ENCODE results near the gene OSBP2. TPM values are rescaled to one million over a fixed set of nuclear protein-coding genes. Genes with fewer than 3 reads are reported as not detected.

Gene OSBP2
- polyA plus RNA-seq, 2 of the 4 experiments (the other 2 are of a cell fraction): 2.7 to 6.0 TPM

- WGBS (ENCODE audit: missing lambda C conversion rate): 88% methylated on average over 9 of the region's 11 CpGs
- DNase-seq (ENCODE audit: low read depth in 1 of 2, low spot score in 1 of 2): no peak
- TF ChIP-seq FOSB (CRISPR knock-in tag; IDR thresholded peaks at IDR 0.05): no peak
- no peak for TF ChIP-seq CHD4 (IDR thresholded peaks at IDR 0.05; ENCODE audit: borderline replicate concordance)
- no peak for TF ChIP-seq ZSCAN20 (CRISPR knock-in tag; IDR thresholded peaks at IDR 0.05)
- TF ChIP-seq SMC3 (IDR thresholded peaks at IDR 0.05): no peak
- no peak for TF ChIP-seq CHD2 (IDR thresholded peaks at IDR 0.05; ENCODE audit: low read length, partially characterized antibody)
- no peak for TF ChIP-seq HEYL (CRISPR knock-in tag; IDR thresholded peaks at IDR 0.05)
- no peak for TF ChIP-seq TFCP2L1 (CRISPR knock-in tag; IDR thresholded peaks at IDR 0.05)
- no peak for FAIRE-seq
- Histone ChIP-seq H3K9me3 (no peaks in the 10 kb centered on the region; the same call in 2 of the 3 replicates), H3K4me3 (no peak overlapping the region), H3K4me2 (no peak overlapping the region), H3K4me1 (peaks cover 28% of the 10 kb centered on the region), H3K27ac (peak overlapping the region; percentile 93 to 99; a peak in 5 of 6 replicates)
- POLR2A ChIA-PET: no interaction called here
- ATAC-seq: no peak
- CTCF ChIA-PET: interaction anchor here (0.9 to 1.8 kb wide), 3 partner anchors 23 to 65 kb away, joined by 3 read pairs; no protein-coding TSS in a partner anchor
Measured at GRCh38 chr22:30825711-30826505, 131.2 kb downstream of the OSBP2 start.

GRCh38 chr22:30826670-30827355 lies 132.1 kb downstream of the OSBP2 start:
- ChIA-PET POLR2A (no interaction called here), CTCF (interaction anchor here (0.9 to 1.8 kb wide), 3 partner anchors 24 to 64 kb away, joined by 3 read pairs; no protein-coding TSS in a partner anchor)
- 98% methylated on average over 4 of the region's 4 CpGs for WGBS (ENCODE audit: missing lambda C conversion rate)
- Histone ChIP-seq H3K4me3 (no peak overlapping the region), H3K4me1 (peaks cover 36% of the 10 kb centered on the region), H3K27ac (peak overlapping the region; percentile 93 to 99), H3K4me2 (no peak overlapping the region), H3K9me3 (no peaks in the 10 kb centered on the region; the same call in 2 of the 3 replicates)
- TF ChIP-seq E2F6 (IDR thresholded peaks at IDR 0.05; ENCODE audit: borderline replicate concordance, low read depth): no peak
- no peak for TF ChIP-seq RARB (CRISPR knock-in tag; IDR thresholded peaks at IDR 0.05)
- TF ChIP-seq HMGXB4 (CRISPR knock-in tag; IDR thresholded peaks at IDR 0.05; ENCODE audit: borderline replicate concordance): no peak
- peak; percentile 74 for TF ChIP-seq ZFP36 (IDR thresholded peaks at IDR 0.05; ENCODE audit: borderline replicate concordance, partially characterized antibody)
- no peak for DNase-seq (ENCODE audit: low read depth in 1 of 2, low spot score in 1 of 2)
- no peak for FAIRE-seq
- ATAC-seq: no peak

GRCh38 chr22:30827646-30828045 lies 133.0 kb downstream of the OSBP2 start:
- CTCF ChIA-PET: interaction anchor here (1.8 to 2.6 kb wide), 2 partner anchors 64 to 92 kb away, joined by 3 to 11 read pairs; no protein-coding TSS in a partner anchor
- POLR2A ChIA-PET: no interaction called here
- FAIRE-seq: no peak
- WGBS (ENCODE audit: missing lambda C conversion rate): 93% methylated on average over 6 of the region's 6 CpGs
- DNase-seq (ENCODE audit: low read depth in 1 of 2, low spot score in 1 of 2): no peak
- Histone ChIP-seq H3K9me3 (no peaks in the 10 kb centered on the region; the same call in 2 of the 3 replicates), H3K4me1 (peaks cover 44% of the 10 kb centered on the region), H3K4me2 (no peak overlapping the region), H3K4me3 (no peak overlapping the region), H3K27ac (peak overlapping the region; percentile 93 to 99)
- no peak for ATAC-seq
- TF ChIP-seq PHF8 (IDR thresholded peaks at IDR 0.05; ENCODE audit: borderline replicate concordance, low read depth): no peak
- TF ChIP-seq HOXA7 (CRISPR knock-in tag; IDR thresholded peaks at IDR 0.05): no peak
- no peak for TF ChIP-seq ELK1 (IDR thresholded peaks at IDR 0.05; ENCODE audit: low read depth, low read length)
- TF ChIP-seq JUNB (IDR thresholded peaks at IDR 0.05): no peak
- TF ChIP-seq NPAS2 (CRISPR knock-in tag; IDR thresholded peaks at IDR 0.05; ENCODE audit: borderline replicate concordance): no peak
- TF ChIP-seq GATA3 (IDR thresholded peaks at IDR 0.05; ENCODE audit: borderline replicate concordance): no peak
- no peak for TF ChIP-seq TFCP2L1 (CRISPR knock-in tag; IDR thresholded peaks at IDR 0.05)

All from A549 (cell line).